K562 (cell line): Measurements from ENCODE around the gene CCDC137. TPM values are rescaled to one million over a fixed set of nuclear protein-coding genes. Genes with fewer than 3 reads are reported as not detected.

Experiments
- CBX8 ChIP-seq: fragments of 200-600 bp; sonication (generic); IDR thresholded peaks from 2 replicates; pipeline ENCODE4 v1.6.1; 2012; ENCODE audit warnings: borderline replicate concordance, mixed run types, low read depth, mild to moderate bottlenecking, moderate library complexity, mixed read lengths, low read length, control low read depth, inconsistent platforms; ENCODE audit not compliant: poor library complexity, severe bottlenecking; ENCODE audit errors: extremely low read depth
- EZH2 ChIP-seq: IDR thresholded peaks from 2 replicates; pipeline ENCODE4 v1.6.1; 2012; ENCODE audit warnings: low read depth, mild to moderate bottlenecking, inconsistent platforms, low read length, borderline replicate concordance
- HDAC1 ChIP-seq, 2 experiments: fragments of 450-650 bp; IDR thresholded peaks; 2 replicates each; pipeline ENCODE4 v1.6.1; 2016 to 2017; ENCODE audit warnings: inconsistent platforms in 1 of 2, mild to moderate bottlenecking in 1 of 2, moderate library complexity in 1 of 2
- HMBOX1 ChIP-seq: sonication (generic); IDR thresholded peaks from 2 replicates; pipeline ENCODE4 v1.6.1; 2016
- KLF10 ChIP-seq: fragments of 250-450 bp; sonication (Bioruptor Pico); IDR thresholded peaks from 2 replicates; pipeline ENCODE4 v1.6.1; 2021; ENCODE audit warnings: matching md5 sums
- LEF1 ChIP-seq: fragments of 450-650 bp; IDR thresholded peaks from 2 replicates; pipeline ENCODE4 v1.6.1; 2016; ENCODE audit warnings: mild to moderate bottlenecking
- MAZ ChIP-seq, 2 experiments: fragments of 450-650 bp in 1 of 2; sonication (generic) in 1 of 2; formaldehyde crosslinking; IDR thresholded peaks in 1 of 2; conservative IDR thresholded peaks in 1 of 2; 2 replicates each; pipeline versions ENCODE4 v1.4.0 to v1.5.0; 2020; ENCODE audit warnings: mild to moderate bottlenecking in 1 of 2, missing genetic modification reagents in 1 of 2
- MEIS2 ChIP-seq: fragments of 450-650 bp; IDR thresholded peaks from 2 replicates; pipeline ENCODE4 v1.6.1; 2014; ENCODE audit warnings: mild to moderate bottlenecking; ENCODE audit not compliant: partially characterized antibody
- SMAD4 ChIP-seq: fragments of 250-450 bp; sonication (Bioruptor Pico); conservative IDR thresholded peaks from 2 replicates; pipeline ENCODE4 v1.8.0; 2021; ENCODE audit warnings: inconsistent platforms, mild to moderate bottlenecking, moderate library complexity
- TFE3 ChIP-seq: fragments of 450-650 bp; formaldehyde crosslinking; IDR thresholded peaks from 2 replicates; pipeline ENCODE4 v1.4.0; 2020; ENCODE audit warnings: mild to moderate bottlenecking, mixed read lengths
- ZBTB34 ChIP-seq: fragments of 250-450 bp; sonication (Bioruptor Pico); IDR thresholded peaks from 2 replicates; pipeline ENCODE4 v1.8.0; 2021; ENCODE audit warnings: mild to moderate bottlenecking, moderate library complexity
- ZNF398 ChIP-seq: fragments of 250-450 bp; sonication (Bioruptor Pico); IDR thresholded peaks from 2 replicates; pipeline ENCODE4 v1.8.0; 2021; ENCODE audit warnings: moderate library complexity, mild to moderate bottlenecking, inconsistent platforms
- ZNF436 ChIP-seq: fragments of 250-450, 450-650 bp; sonication (Bioruptor Pico); formaldehyde crosslinking; IDR thresholded peaks from 2 replicates; pipeline ENCODE4 v1.7.0; 2020; ENCODE audit warnings: mild to moderate bottlenecking
- ZNF449 ChIP-seq: fragments of 250-450 bp; sonication (Bioruptor Pico); IDR thresholded peaks from 2 replicates; pipeline ENCODE4 v1.8.0; 2022; ENCODE audit warnings: moderate library complexity, mild to moderate bottlenecking, inconsistent platforms
- ZNF518B ChIP-seq: fragments of 250-450 bp; sonication (Bioruptor Pico); IDR thresholded peaks from 2 replicates; pipeline ENCODE4 v1.5.0; 2021; ENCODE audit warnings: mild to moderate bottlenecking, moderate library complexity
- ZZZ3 ChIP-seq: fragments of 450-650 bp; IDR thresholded peaks from 2 replicates; pipeline ENCODE4 v1.6.1; 2016; ENCODE audit warnings: antibody characterized with exemption, mild to moderate bottlenecking, moderate library complexity
- polyA plus RNA-seq, 8 experiments: library from polyadenylated mRNA; depleted of rRNA in 4 of 8; stranded (reverse) in 5 of 8; unstranded in 3 of 8; fragments of >200 nt; fragmentation: Nextera tagmentation in 2 of 8; fragmentation: Illumina TruSeq in 1 of 8; extraction: Ambion mirVana in 2 of 8; extraction: Trizol in 1 of 8; gene quantifications; 2 replicates each; pipeline versions ENCODE4 v1.2.1 to v1.2.3, GENCODE V29; 2011 to 2014; ENCODE audit warnings: inconsistent platforms in 1 of 8, missing spikeins in 1 of 8
- total RNA-seq, 7 experiments: library from RNA; depleted of rRNA in 6 of 7; stranded (reverse); fragments of >200 nt in 6 of 7; fragmentation: Illumina TruSeq in 2 of 7; extraction: Trizol in 2 of 7; gene quantifications; 2 replicates each; pipeline versions ENCODE4 v1.2.1 to v1.2.3, GENCODE V29; 2011 to 2021; ENCODE audit warnings: low replicate concordance in 1 of 7

CCDC137 gene
- total and polyA plus RNA-seq, 9 of the 15 experiments (the other 6 are each of a cell fraction or from before 2014, with no cell fraction given) = 2.3 to 68.1 (median 38.3) TPM

- TF ChIP-seq ZBTB34 (CRISPR knock-in tag) (no peak), ZNF518B (CRISPR knock-in tag) (no peak), ZNF436 (no peak), MAZ (CRISPR knock-in tag; conservative IDR thresholded peaks at IDR 0.05 in 1 of 2, IDR thresholded peaks at IDR 0.05 in 1 of 2) (0 out of 4 replicates have a peak, but pooled peaks have one; percentile 6 to 51), LEF1 (no peak), TFE3 (CRISPR knock-in tag) (no peak), CBX8 (no peak), ZZZ3 (no peak), ZNF398 (CRISPR knock-in tag) (no peak), ZNF449 (CRISPR knock-in tag) (no peak), KLF10 (CRISPR knock-in tag) (no peak), SMAD4 (no peak), HDAC1 (IDR thresholded peaks at IDR 0.05) (no peak), MEIS2 (no peak), HMBOX1 (no peak), EZH2 (no peak)
Measured at GRCh38 chr17:81712468-81713003, 46.0 kb downstream of the CCDC137 start (continued).
